ENCODE results near the gene PLAC1.

DNA sequence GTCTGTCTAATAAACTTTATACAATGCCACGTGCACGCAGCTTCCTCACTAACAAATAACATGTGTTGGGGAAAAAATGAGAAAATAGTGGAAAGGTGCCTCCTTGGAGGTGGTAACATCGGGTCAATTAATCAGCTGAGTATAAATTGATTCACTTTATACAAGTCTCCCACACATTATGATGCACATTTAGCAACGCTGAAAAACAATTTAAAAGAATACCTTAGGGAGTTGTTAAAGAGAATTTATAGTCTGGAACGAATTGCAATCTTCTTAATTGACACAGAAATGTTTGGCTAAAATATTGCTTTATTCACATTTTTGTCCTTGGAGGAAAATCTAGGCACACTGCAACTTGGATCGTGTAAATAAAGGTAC, 114.1 kb downstream of the PLAC1 start:
- TF ChIP-seq EZH2 (IDR thresholded peaks at IDR 0.05) (no peak), POLR2AphosphoS5 (IDR thresholded peaks at IDR 0.05; ENCODE audit: borderline replicate concordance, low read depth, low read length) (no peak)

Data from SK-N-MC (cell line).